Measurements from ENCODE around the gene PPP2R3B.

GRCh38 chrX:386768-387575, at the start of gene PPP2R3B:
- TF ChIP-seq ZNF274 (IDR thresholded peaks at IDR 0.05; ENCODE audit: low read length) (no peak), ZNF274 (tag by site-specific recombination; IDR thresholded peaks at IDR 0.05; ENCODE audit: borderline replicate concordance) (no peak), CTCF (tag by site-specific recombination; IDR thresholded peaks at IDR 0.05) (no peak), ZFP41 (tag by site-specific recombination; IDR thresholded peaks at IDR 0.05; ENCODE audit: borderline replicate concordance) (no peak), ZBTB20 (tag by site-specific recombination; IDR thresholded peaks at IDR 0.05) (no peak; the same call in 1 of the 2 replicates), ZNF639 (tag by site-specific recombination; IDR thresholded peaks at IDR 0.05) (peak; percentile 60; the same call in 1 of the 2 replicates)
- TF ChIP-seq, protein P1, sequence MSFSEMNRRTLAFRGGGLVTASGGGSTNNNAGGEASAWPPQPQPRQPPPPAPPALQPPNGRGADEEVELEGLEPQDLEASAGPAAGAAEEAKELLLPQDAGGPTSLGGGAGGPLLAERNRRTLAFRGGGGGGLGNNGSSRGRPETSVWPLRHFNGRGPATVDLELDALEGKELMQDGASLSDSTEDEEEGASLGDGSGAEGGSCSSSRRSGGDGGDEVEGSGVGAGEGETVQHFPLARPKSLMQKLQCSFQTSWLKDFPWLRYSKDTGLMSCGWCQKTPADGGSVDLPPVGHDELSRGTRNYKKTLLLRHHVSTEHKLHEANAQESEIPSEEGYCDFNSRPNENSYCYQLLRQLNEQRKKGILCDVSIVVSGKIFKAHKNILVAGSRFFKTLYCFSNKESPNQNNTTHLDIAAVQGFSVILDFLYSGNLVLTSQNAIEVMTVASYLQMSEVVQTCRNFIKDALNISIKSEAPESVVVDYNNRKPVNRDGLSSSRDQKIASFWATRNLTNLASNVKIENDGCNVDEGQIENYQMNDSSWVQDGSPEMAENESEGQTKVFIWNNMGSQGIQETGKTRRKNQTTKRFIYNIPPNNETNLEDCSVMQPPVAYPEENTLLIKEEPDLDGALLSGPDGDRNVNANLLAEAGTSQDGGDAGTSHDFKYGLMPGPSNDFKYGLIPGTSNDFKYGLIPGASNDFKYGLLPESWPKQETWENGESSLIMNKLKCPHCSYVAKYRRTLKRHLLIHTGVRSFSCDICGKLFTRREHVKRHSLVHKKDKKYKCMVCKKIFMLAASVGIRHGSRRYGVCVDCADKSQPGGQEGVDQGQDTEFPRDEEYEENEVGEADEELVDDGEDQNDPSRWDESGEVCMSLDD (tag by site-specific recombination; IDR thresholded peaks at IDR 0.05) = peak; percentile 94
